Aorta (tissue), 5 donors: ENCODE results near the gene NID1. TPM values are rescaled to one million over a fixed set of nuclear protein-coding genes. Genes with fewer than 3 reads are reported as not detected.
A peak's percentile ranks its signal among the peaks of the same experiment; 100 is the strongest.

ENCODE experiments used
- ATAC-seq: fragments of 200-7000 bp; cut with Tn5 transposase; one replicate; pipeline ENCODE4 v1.9.1; 2022; ENCODE audit warnings: moderate library complexity; ENCODE audit not compliant: low FRiP score
- DNase-seq, 2 donors: peaks; one replicate each; pipeline ENCODE4 v3.0.0-alpha.2; 2020
- H3K27ac ChIP-seq, 2 donors: one replicate each; pipeline ENCODE4 v1.5.1; 2013; ENCODE audit warnings: low read length in 2 of 2, mild to moderate bottlenecking in 2 of 2, moderate library complexity in 2 of 2, control low read depth in 1 of 2, inconsistent platforms in 1 of 2, low read depth in 1 of 2
- H3K27me3 ChIP-seq, 2 donors: one replicate each; pipeline ENCODE4 v1.6.1; 2013; ENCODE audit warnings: control low read depth in 1 of 2, low read length in 1 of 2, mild to moderate bottlenecking in 1 of 2, moderate library complexity in 1 of 2; ENCODE audit not compliant: insufficient read depth in 2 of 2, control insufficient read depth in 1 of 2
- H3K36me3 ChIP-seq, 2 donors: one replicate each; pipeline ENCODE4 v1.6.1; 2013; ENCODE audit warnings: control low read depth in 1 of 2, low read length in 1 of 2, mild to moderate bottlenecking in 1 of 2; ENCODE audit not compliant: insufficient read depth in 2 of 2, control insufficient read depth in 1 of 2
- H3K4me1 ChIP-seq, 2 donors: one replicate each; pipeline ENCODE4 v1.6.1; 2013; ENCODE audit warnings: low read length in 2 of 2, control low read depth in 1 of 2, mild to moderate bottlenecking in 1 of 2, moderate library complexity in 1 of 2; ENCODE audit not compliant: insufficient read depth in 2 of 2, control insufficient read depth in 1 of 2
- H3K4me3 ChIP-seq, 2 donors: one replicate each; pipeline ENCODE4 v1.5.1; 2013; ENCODE audit warnings: low read length in 2 of 2, control low read depth in 1 of 2, mild to moderate bottlenecking in 1 of 2
- H3K9me3 ChIP-seq: one replicate; pipeline ENCODE4 v1.6.1; 2013; ENCODE audit warnings: mild to moderate bottlenecking, low read length; ENCODE audit not compliant: control insufficient read depth
- WGBS, 2 donors: extraction: QIAGEN DNeasy Blood & Tissue Kit; methylation state at CpG; one replicate each; pipeline ENCODE4 v1.1.7; 2013; 5-methylcytosine and 5-hydroxymethylcytosine counted together
- intact Hi-C, 2 donors: fragments of 100-400 bp; cut with DNase I; formaldehyde crosslinking; loops; one replicate each; pipeline versions ENCODE4 v1.14.2 to v1.15.0; 2022
- polyA plus RNA-seq, 2 donors: library from polyadenylated mRNA; stranded (reverse); fragments of 200-250 nt; gene quantifications; one replicate each; pipeline ENCODE4 v1.2.3, GENCODE V29; 2013
- total RNA-seq, 2 donors: library from RNA; stranded (reverse); fragmentation: NEBNext Ultra II Directional; extraction: Animal tissue kit (Norgen Biotek cat#: 25700); gene quantifications; one replicate each; pipeline ENCODE4 v1.2.1, GENCODE V29; 2021
- donor health status: healthy with polysubstance abuse.
- donor health status: Bipolar disorder and iron deficiency.
- donor health status: DM: no; HTN: no; CAD: no.
- donor health status: DM: no; HTN: no; CAD: no.
- donor health status: DM: yes; HTN: yes; CAD: no.

Gene NID1
- total and polyA plus RNA-seq, 4 donors = 11.0 to 69.5 (median 60.4) TPM

DNA sequence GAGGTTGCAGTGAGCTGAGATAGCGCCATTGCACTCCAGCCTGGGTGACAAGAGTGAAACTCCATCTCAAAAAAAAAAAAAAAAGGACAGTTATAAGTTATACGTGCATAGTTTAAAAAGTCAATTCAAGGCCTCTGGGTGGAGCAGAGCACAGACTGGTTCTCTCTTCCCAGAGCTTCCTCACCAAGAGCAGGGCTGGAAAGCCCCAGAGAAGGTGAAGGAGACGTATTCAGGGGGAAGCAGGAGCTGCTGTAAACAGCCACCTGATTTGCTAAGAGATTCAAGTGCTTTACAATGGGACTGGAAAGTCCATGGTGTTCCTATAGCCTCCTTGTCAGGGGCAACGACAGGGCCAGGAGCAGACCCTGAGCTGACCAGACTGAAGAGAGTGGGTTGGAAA, 113.2 kb downstream of the NID1 start:
- no peak for DNase-seq
- H3K4me1 ChIP-seq = peaks cover 0 to 2% of the 10 kb centered on the region in 2 donors
- peaks cover 0 to 2% of the 10 kb centered on the region in 2 donors for H3K36me3 ChIP-seq
- H3K9me3 ChIP-seq = no peaks in the 10 kb centered on the region
- H3K27me3 ChIP-seq = no peaks in the 10 kb centered on the region
- H3K4me3 ChIP-seq = no peak overlapping the region
- H3K27ac ChIP-seq = no peak overlapping the region
- intact Hi-C loops = no loop called here
- no peak for ATAC-seq
- WGBS, 2 donors = 88 to 91% methylated on average over 4 of the region's 4 CpGs

DNA sequence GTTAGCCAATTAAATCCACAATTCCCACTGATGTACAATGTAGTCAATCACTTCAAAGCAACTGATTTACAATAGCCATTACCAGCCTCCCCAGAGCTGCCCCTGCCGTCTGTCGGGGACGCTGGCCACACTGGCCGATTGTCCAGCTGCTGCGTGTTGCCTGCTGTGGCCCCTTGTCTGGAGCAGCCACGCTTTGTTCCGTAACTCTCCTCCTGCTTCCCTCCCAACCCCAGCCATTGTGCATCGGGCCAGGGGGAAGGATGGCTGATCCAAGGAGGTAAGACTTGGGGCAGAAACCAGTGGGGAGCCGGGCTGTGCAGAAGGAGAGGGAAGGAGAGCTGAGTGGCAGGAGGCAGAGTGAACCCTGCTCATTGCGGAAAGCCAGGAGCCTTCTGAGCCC, 114.6 kb downstream of the NID1 start:
- Histone ChIP-seq H3K36me3 (no peaks in the 10 kb centered on the region), H3K27me3 (no peaks in the 10 kb centered on the region), H3K9me3 (no peaks in the 10 kb centered on the region), H3K4me1 (peaks cover 0 to 2% of the 10 kb centered on the region in 2 donors), H3K4me3 (no peak overlapping the region), H3K27ac (no peak overlapping the region)
- intact Hi-C loops = no loop called here
- DNase-seq (no peak), ATAC-seq (no peak)
- 86 to 90% methylated on average over 10 of the region's 10 CpGs for WGBS, 2 donors

DNA sequence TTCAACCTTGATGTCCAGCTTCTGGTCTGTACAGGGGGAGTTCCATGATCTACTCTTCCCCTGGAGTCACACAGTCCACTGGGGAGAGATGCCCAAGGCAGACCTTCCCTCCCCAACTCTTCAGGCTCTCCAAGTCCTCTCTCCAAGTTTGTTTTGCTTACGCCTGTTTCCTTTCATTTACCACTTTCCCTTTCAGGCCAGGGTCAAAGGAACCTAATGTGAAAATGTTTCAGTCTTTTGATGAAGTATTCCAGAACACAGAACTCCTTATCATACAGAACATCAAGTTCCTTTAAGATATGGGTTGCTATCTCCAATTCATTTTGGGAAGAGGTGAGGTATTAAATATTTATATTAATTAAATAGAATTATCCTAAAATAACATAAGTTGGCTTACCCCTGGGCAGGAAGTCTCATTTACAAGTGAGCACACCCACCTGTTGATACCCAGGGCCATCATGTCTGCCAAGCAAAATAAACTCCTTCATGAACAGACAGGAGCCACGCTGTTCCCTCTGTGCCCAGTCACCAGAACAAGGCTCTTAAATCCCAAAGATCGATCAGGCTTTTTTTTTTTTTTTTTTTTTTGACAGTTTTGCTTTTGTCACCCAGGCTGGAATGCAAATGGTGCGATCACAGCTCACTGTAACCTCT, 116.0 kb downstream of the NID1 start:
- H3K4me1 ChIP-seq = peaks cover 0 to 1% of the 10 kb centered on the region in 2 donors
- H3K9me3 ChIP-seq = no peaks in the 10 kb centered on the region
- H3K27me3 ChIP-seq = no peaks in the 10 kb centered on the region
- H3K27ac ChIP-seq = no peak overlapping the region
- H3K4me3 ChIP-seq = no peak overlapping the region
- no peaks in the 10 kb centered on the region for H3K36me3 ChIP-seq
- WGBS, 2 donors = 84 to 85% methylated on average over 4 of the region's 4 CpGs
- ATAC-seq (no peak), DNase-seq (no peak)
- intact Hi-C loops = no loop called here

GRCh38 chr1:235947989-235948388, 116.9 kb downstream of the NID1 start:
- no peaks in the 10 kb centered on the region for H3K27me3 ChIP-seq
- no peaks in the 10 kb centered on the region for H3K9me3 ChIP-seq
- H3K27ac ChIP-seq = no peak overlapping the region
- H3K4me3 ChIP-seq = no peak overlapping the region
- no peak for ATAC-seq
- intact Hi-C loops = no loop called here
- no peaks in the 10 kb centered on the region for H3K4me1 ChIP-seq
- 92 to 93% methylated on average over 7 of the region's 7 CpGs for WGBS, 2 donors
- DNase-seq = no peak
- H3K36me3 ChIP-seq = no peaks in the 10 kb centered on the region

DNA sequence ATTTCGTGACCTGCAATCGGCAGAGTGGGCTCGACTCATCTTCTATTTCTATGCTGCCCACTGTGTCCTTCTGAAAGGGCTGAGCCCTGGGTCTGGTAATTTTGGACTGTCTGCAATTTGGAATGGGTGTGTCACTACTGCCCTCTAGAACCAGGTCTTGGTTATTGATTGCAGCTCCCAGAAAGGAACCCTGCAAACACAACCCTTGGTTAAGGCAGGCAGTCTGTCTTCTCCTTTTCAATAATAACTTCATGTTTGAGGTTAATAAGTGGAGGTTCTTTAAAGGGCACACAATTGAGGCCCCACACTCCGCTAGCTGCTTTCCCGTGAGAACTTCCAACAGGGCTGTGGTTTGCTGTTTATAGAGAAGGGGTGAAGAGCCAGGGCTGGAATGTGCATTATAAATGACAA, 118.3 kb downstream of the NID1 start:
- Histone ChIP-seq H3K4me1 (no peaks in the 10 kb centered on the region), H3K9me3 (no peaks in the 10 kb centered on the region), H3K36me3 (no peaks in the 10 kb centered on the region), H3K27ac (no peak overlapping the region), H3K27me3 (no peaks in the 10 kb centered on the region), H3K4me3 (no peak overlapping the region)
- 82 to 84% methylated on average over 5 of the region's 5 CpGs for WGBS, 2 donors
- no peak for DNase-seq
- intact Hi-C loops = no loop called here
- no peak for ATAC-seq

- Histone ChIP-seq H3K27me3 (no peaks in the 10 kb centered on the region), H3K36me3 (no peaks in the 10 kb centered on the region), H3K4me3 (no peak overlapping the region), H3K27ac (no peak overlapping the region), H3K9me3 (no peaks in the 10 kb centered on the region), H3K4me1 (no peaks in the 10 kb centered on the region)
- 91 to 94% methylated on average over 15 of the region's 15 CpGs for WGBS, 2 donors
- ATAC-seq (peak; percentile 17), DNase-seq (no peak)
- intact Hi-C loops = no loop called here
Measured at GRCh38 chr1:235945775-235946570, 118.9 kb downstream of the NID1 start.

- DNase-seq = no peak
- H3K36me3 ChIP-seq = no peaks in the 10 kb centered on the region
- H3K9me3 ChIP-seq = no peaks in the 10 kb centered on the region
- H3K4me1 ChIP-seq = no peaks in the 10 kb centered on the region
- intact Hi-C loops = no loop called here
- H3K27me3 ChIP-seq = no peaks in the 10 kb centered on the region
- ATAC-seq = no peak
- no peak overlapping the region for H3K27ac ChIP-seq
- H3K4me3 ChIP-seq = no peak overlapping the region
- WGBS, 2 donors = 76% methylated on average over 9 of the region's 9 CpGs
Measured at GRCh38 chr1:235943581-235944114, 121.2 kb downstream of the NID1 start.

DNA sequence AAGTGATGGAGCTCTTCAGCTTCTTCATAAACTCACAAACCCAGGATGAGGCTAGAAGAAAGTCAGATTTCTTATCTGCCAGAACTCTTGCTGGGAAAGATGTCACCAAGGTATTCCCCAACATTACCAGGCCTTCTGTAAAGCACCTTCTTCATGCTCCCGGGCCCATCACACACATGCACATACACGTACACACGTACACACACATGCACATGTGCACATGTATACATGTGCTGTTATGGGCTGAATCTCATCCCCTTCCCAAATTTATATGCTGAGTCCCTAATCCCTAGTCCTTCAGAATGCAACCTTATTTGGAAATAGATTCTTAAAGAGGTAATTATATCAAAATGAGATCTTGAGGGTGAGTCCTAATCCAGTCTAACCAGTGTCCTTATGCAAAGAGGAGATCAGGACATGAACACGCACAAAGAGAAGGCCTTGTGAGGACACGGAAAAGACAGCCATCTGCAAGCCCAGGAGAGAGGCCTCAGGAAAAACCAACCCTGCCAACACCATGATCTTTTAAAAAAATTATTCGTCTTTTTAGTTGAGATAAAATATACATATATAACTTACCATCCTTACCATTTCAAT, 121.8 kb downstream of the NID1 start:
- intact Hi-C loops = no loop called here
- no peak overlapping the region for H3K27ac ChIP-seq
- no peaks in the 10 kb centered on the region for H3K9me3 ChIP-seq
- DNase-seq = no peak
- no peaks in the 10 kb centered on the region for H3K27me3 ChIP-seq
- H3K36me3 ChIP-seq = no peaks in the 10 kb centered on the region
- H3K4me1 ChIP-seq = no peaks in the 10 kb centered on the region
- WGBS, 2 donors = 94 to 95% methylated on average over 6 of the region's 6 CpGs
- H3K4me3 ChIP-seq = no peak overlapping the region
- no peak for ATAC-seq
